ENCODE measurements around the gene RAD18.

RAD18 gene

GRCh38 chr3:8869613-8870012 lies 93.7 kb downstream of the RAD18 start:
- Histone ChIP-seq H2AK5ac (ENCODE audit: low read depth, low read length) (no peak overlapping the region), H3K4me2 (ENCODE audit: insufficient read depth, low read length, poor library complexity, severe bottlenecking) (no peak overlapping the region), H3K23ac (ENCODE audit: low read depth, low read length, poor library complexity) (no peak overlapping the region), H3K27ac (replicated peaks; ENCODE audit: low read length) (no peak overlapping the region), H3K9ac (ENCODE audit: low read depth, low read length, poor library complexity) (no peak overlapping the region), H4K8ac (ENCODE audit: low read depth, low read length) (no peak overlapping the region), H2BK5ac (ENCODE audit: low read length) (no peak overlapping the region), H2BK15ac (ENCODE audit: low read length) (no peak overlapping the region), H2BK120ac (ENCODE audit: low read depth, low read length) (no peak overlapping the region), H2BK12ac (ENCODE audit: low read length) (no peak overlapping the region), H3K4ac (ENCODE audit: low read length) (no peak overlapping the region), H2AFZ (ENCODE audit: low read length) (no peak overlapping the region), H3K79me1 (ENCODE audit: low read depth, low read length) (no peaks in the 10 kb centered on the region), H3K4me1 (ENCODE audit: control insufficient read depth in 2 of 2, insufficient read depth in 1 of 2, low read depth in 1 of 2, low read length in 2 of 2) (peaks cover 4 to 10% of the 10 kb centered on the region in 2 donors), H3K18ac (ENCODE audit: low read length) (no peak overlapping the region), H3K27me3 (ENCODE audit: control insufficient read depth in 3 of 3, insufficient read depth in 3 of 3, low read depth in 1 of 3, low read length in 3 of 3) (no peaks in the 10 kb centered on the region), H3K14ac (ENCODE audit: low read length) (no peak overlapping the region), H4K91ac (ENCODE audit: low read depth, low read length, poor library complexity) (no peak overlapping the region), H3K4me3 (ENCODE audit: low read length in 2 of 2) (no peak overlapping the region), H3K9me3 (replicated peaks in 1 of 2; ENCODE audit: control insufficient read depth in 2 of 2, insufficient read depth in 1 of 2, low read depth in 1 of 2, low read length in 2 of 2) (no peaks in the 10 kb centered on the region), H3K36me3 (replicated peaks in 1 of 2; ENCODE audit: control insufficient read depth in 2 of 2, insufficient read depth in 2 of 2, low read length in 2 of 2) (no peaks in the 10 kb centered on the region)
- WGBS, 2 donors (ENCODE audit: extremely low coverage in 2 of 2, insufficient read length in 2 of 2, insufficient replicate concordance in 1 of 2), result no CpG with 5 or more reads among the region's 2 CpGs
- peak; percentile 3 for DNase-seq (ENCODE audit: low spot score)

GRCh38 chr3:8868996-8869395 lies 94.3 kb downstream of the RAD18 start:
- no peak overlapping the region for H4K91ac ChIP-seq (ENCODE audit: low read depth, low read length, poor library complexity)
- DNase-seq (ENCODE audit: low spot score), result no peak
- WGBS, 2 donors (ENCODE audit: extremely low coverage in 2 of 2, insufficient read length in 2 of 2, insufficient replicate concordance in 1 of 2), result no CpG with 5 or more reads among the region's 3 CpGs
- H2BK15ac ChIP-seq (ENCODE audit: low read length), result no peak overlapping the region
- H2AK5ac ChIP-seq (ENCODE audit: low read depth, low read length), result no peak overlapping the region
- H4K8ac ChIP-seq (ENCODE audit: low read depth, low read length), result no peak overlapping the region
- no peak overlapping the region for H2AFZ ChIP-seq (ENCODE audit: low read length)
- no peak overlapping the region for H3K27ac ChIP-seq (replicated peaks; ENCODE audit: low read length)
- no peak overlapping the region for H3K23ac ChIP-seq (ENCODE audit: low read depth, low read length, poor library complexity)
- no peak overlapping the region for H2BK120ac ChIP-seq (ENCODE audit: low read depth, low read length)
- no peak overlapping the region for H3K9ac ChIP-seq (ENCODE audit: low read depth, low read length, poor library complexity)
- no peak overlapping the region for H2BK12ac ChIP-seq (ENCODE audit: low read length)
- H3K4me2 ChIP-seq (ENCODE audit: insufficient read depth, low read length, poor library complexity, severe bottlenecking), result no peak overlapping the region
- peaks cover 0 to under 1% of the 10 kb centered on the region in 2 donors for H3K9me3 ChIP-seq (replicated peaks in 1 of 2; ENCODE audit: control insufficient read depth in 2 of 2, insufficient read depth in 1 of 2, low read depth in 1 of 2, low read length in 2 of 2)
- H3K27me3 ChIP-seq (ENCODE audit: control insufficient read depth in 3 of 3, insufficient read depth in 3 of 3, low read depth in 1 of 3, low read length in 3 of 3), result no peaks in the 10 kb centered on the region
- H3K14ac ChIP-seq (ENCODE audit: low read length), result no peak overlapping the region
- H3K4me1 ChIP-seq (ENCODE audit: control insufficient read depth in 2 of 2, insufficient read depth in 1 of 2, low read depth in 1 of 2, low read length in 2 of 2), result peaks cover 4 to 10% of the 10 kb centered on the region in 2 donors
- no peak overlapping the region for H3K4me3 ChIP-seq (ENCODE audit: low read length in 2 of 2)
- no peak overlapping the region for H3K18ac ChIP-seq (ENCODE audit: low read length)
- H3K36me3 ChIP-seq (replicated peaks in 1 of 2; ENCODE audit: control insufficient read depth in 2 of 2, insufficient read depth in 2 of 2, low read length in 2 of 2), result no peaks in the 10 kb centered on the region
- H3K79me1 ChIP-seq (ENCODE audit: low read depth, low read length), result no peaks in the 10 kb centered on the region
- no peak overlapping the region for H3K4ac ChIP-seq (ENCODE audit: low read length)
- H2BK5ac ChIP-seq (ENCODE audit: low read length), result no peak overlapping the region

GRCh38 chr3:8867646-8868045 lies 95.6 kb downstream of the RAD18 start:
- Histone ChIP-seq H2BK15ac (ENCODE audit: low read length) (no peak overlapping the region), H3K4ac (ENCODE audit: low read length) (no peak overlapping the region), H2BK120ac (ENCODE audit: low read depth, low read length) (no peak overlapping the region), H3K36me3 (replicated peaks in 1 of 2; ENCODE audit: control insufficient read depth in 2 of 2, insufficient read depth in 2 of 2, low read length in 2 of 2) (peaks cover 0 to 4% of the 10 kb centered on the region in 2 donors), H3K23ac (ENCODE audit: low read depth, low read length, poor library complexity) (no peak overlapping the region), H2AFZ (ENCODE audit: low read length) (no peak overlapping the region), H2BK5ac (ENCODE audit: low read length) (no peak overlapping the region), H3K9me3 (replicated peaks in 1 of 2; ENCODE audit: control insufficient read depth in 2 of 2, insufficient read depth in 1 of 2, low read depth in 1 of 2, low read length in 2 of 2) (peaks cover 0 to 13% of the 10 kb centered on the region in 2 donors), H3K14ac (ENCODE audit: low read length) (no peak overlapping the region), H3K79me1 (ENCODE audit: low read depth, low read length) (no peaks in the 10 kb centered on the region), H3K27me3 (ENCODE audit: control insufficient read depth in 3 of 3, insufficient read depth in 3 of 3, low read depth in 1 of 3, low read length in 3 of 3) (no peaks in the 10 kb centered on the region), H3K4me3 (ENCODE audit: low read length in 2 of 2) (no peak overlapping the region), H3K18ac (ENCODE audit: low read length) (peak overlapping the region; percentile 55), H3K4me1 (ENCODE audit: control insufficient read depth in 2 of 2, insufficient read depth in 1 of 2, low read depth in 1 of 2, low read length in 2 of 2) (peaks cover 4 to 10% of the 10 kb centered on the region in 2 donors), H2AK5ac (ENCODE audit: low read depth, low read length) (no peak overlapping the region), H3K4me2 (ENCODE audit: insufficient read depth, low read length, poor library complexity, severe bottlenecking) (no peak overlapping the region), H3K27ac (replicated peaks; ENCODE audit: low read length) (no peak overlapping the region), H2BK12ac (ENCODE audit: low read length) (no peak overlapping the region), H4K8ac (ENCODE audit: low read depth, low read length) (no peak overlapping the region), H3K9ac (ENCODE audit: low read depth, low read length, poor library complexity) (no peak overlapping the region), H4K91ac (ENCODE audit: low read depth, low read length, poor library complexity) (no peak overlapping the region)
- WGBS, 2 donors (ENCODE audit: extremely low coverage in 2 of 2, insufficient read length in 2 of 2, insufficient replicate concordance in 1 of 2), result no CpG with 5 or more reads among the region's 3 CpGs
- DNase-seq (ENCODE audit: low spot score), result no peak

GRCh38 chr3:8865697-8866096 lies 97.6 kb downstream of the RAD18 start:
- Histone ChIP-seq H2AK5ac (ENCODE audit: low read depth, low read length) (no peak overlapping the region), H3K36me3 (replicated peaks in 1 of 2; ENCODE audit: control insufficient read depth in 2 of 2, insufficient read depth in 2 of 2, low read length in 2 of 2) (peaks cover 0 to 4% of the 10 kb centered on the region in 2 donors), H3K9ac (ENCODE audit: low read depth, low read length, poor library complexity) (no peak overlapping the region), H2BK120ac (ENCODE audit: low read depth, low read length) (no peak overlapping the region), H3K79me1 (ENCODE audit: low read depth, low read length) (no peaks in the 10 kb centered on the region), H3K27ac (replicated peaks; ENCODE audit: low read length) (no peak overlapping the region), H3K18ac (ENCODE audit: low read length) (no peak overlapping the region), H4K8ac (ENCODE audit: low read depth, low read length) (no peak overlapping the region), H2AFZ (ENCODE audit: low read length) (no peak overlapping the region), H2BK15ac (ENCODE audit: low read length) (no peak overlapping the region), H3K4me1 (ENCODE audit: control insufficient read depth in 2 of 2, insufficient read depth in 1 of 2, low read depth in 1 of 2, low read length in 2 of 2) (peaks cover 4 to 10% of the 10 kb centered on the region in 2 donors), H3K4ac (ENCODE audit: low read length) (no peak overlapping the region), H4K91ac (ENCODE audit: low read depth, low read length, poor library complexity) (no peak overlapping the region), H3K4me3 (ENCODE audit: low read length in 2 of 2) (no peak overlapping the region), H2BK5ac (ENCODE audit: low read length) (no peak overlapping the region), H3K23ac (ENCODE audit: low read depth, low read length, poor library complexity) (no peak overlapping the region), H3K14ac (ENCODE audit: low read length) (no peak overlapping the region), H3K27me3 (ENCODE audit: control insufficient read depth in 3 of 3, insufficient read depth in 3 of 3, low read depth in 1 of 3, low read length in 3 of 3) (no peaks in the 10 kb centered on the region), H2BK12ac (ENCODE audit: low read length) (no peak overlapping the region), H3K4me2 (ENCODE audit: insufficient read depth, low read length, poor library complexity, severe bottlenecking) (no peak overlapping the region), H3K9me3 (replicated peaks in 1 of 2; ENCODE audit: control insufficient read depth in 2 of 2, insufficient read depth in 1 of 2, low read depth in 1 of 2, low read length in 2 of 2) (peaks cover 0 to 13% of the 10 kb centered on the region in 2 donors)
- WGBS, 2 donors (ENCODE audit: extremely low coverage in 2 of 2, insufficient read length in 2 of 2, insufficient replicate concordance in 1 of 2), result no CpG with 5 or more reads among the region's 4 CpGs
- DNase-seq (ENCODE audit: low spot score), result no peak

All from neuronal stem cell (in vitro differentiated cells).